NCI-H2107 treated with DMSO at 0.1 percent for 48 hours (cell line): ENCODE measurements around the gene WSCD2.

Experiments
- DNase-seq: peaks from one replicate; lab custom pipeline; 2025; ENCODE audit not compliant: unreplicated experiment; lab: John Stamatoyannopoulos, UW

Gene WSCD2

DNA sequence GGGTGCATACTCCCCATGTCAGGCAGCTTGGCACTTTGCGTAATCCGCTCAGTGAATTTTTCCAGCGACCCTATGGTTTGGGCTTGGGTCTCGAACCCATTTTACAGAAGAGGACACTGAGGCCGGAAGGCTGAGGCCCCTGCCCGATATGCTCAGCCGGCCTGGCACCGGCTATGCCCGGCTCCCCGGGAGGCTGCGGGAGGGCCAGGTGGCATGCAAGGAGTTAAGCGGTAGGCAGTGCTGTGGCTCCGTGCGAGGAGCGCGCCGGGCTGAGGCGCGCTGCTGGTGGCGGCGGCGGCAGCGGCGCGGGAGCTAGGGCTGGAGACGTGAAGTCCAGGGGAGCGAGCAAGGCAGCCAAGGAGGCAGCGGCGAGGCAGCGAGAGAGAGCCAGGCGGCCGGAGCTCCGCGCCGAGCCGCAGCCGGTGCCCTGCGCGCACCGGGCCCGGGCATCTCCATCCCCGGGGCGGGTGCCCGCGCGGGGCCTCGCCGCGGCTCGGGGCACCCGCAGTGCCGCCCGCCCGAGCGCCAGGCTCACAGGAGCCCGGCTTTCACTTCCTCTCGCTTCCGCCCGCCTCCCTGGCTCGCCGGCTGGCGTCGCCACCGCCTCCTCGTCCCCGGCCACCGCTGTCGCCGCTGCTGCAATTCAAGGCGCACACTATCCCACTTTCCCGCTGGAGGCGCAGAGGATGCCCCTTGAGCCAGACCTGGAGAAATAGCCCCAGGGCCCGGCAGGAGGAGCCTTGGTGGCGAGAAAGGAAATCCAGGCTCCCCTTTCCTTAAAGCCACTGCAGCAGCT, at the start of gene WSCD2:
Gene WSCD2 (plus strand): TSS at position 272 of the 796 bp plus-strand sequence. CDS start 66,545 bp downstream, outside the sequence.
- peak; percentile 18 for DNase-seq

DNA sequence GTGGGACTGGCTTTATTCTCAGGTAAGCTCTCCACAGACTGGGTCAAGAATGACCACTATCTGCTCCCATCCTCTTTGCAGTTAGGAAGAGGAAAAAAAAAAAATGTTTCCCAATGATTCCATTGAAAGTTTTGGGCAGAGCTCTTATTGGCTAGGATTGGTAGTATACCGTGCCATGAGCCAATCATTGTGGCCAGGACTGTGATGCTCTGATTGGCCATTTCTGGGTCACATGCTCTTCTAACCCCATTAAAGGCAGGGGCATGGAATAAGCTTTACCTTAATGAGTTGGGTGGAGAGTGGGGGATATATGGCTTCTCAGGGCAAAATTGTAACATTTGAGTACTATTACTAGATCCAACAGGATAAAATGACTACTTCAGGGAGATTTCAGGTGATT, 49.4 kb upstream of the WSCD2 start:
- DNase-seq, result no peak

DNA sequence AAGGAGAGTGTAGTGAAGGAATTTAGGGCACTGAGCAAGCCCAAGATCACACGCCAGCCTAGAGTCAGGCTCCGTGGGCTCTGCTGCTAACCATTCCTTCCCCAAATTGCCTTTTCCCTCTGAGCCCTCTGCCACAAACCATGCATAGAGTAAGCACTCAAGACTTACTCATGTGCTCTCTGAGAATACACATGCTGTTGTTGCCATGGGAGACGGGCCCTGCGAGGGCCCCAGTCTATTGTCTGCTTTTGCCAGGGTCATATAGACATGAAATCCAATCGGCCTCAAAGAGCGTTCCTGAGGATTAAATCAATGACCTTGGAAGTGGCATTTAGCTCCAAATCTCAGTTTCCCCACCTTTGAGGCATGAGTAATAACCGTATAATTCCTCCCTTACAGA, 48.7 kb upstream of the WSCD2 start:
- DNase-seq, result no peak

DNA sequence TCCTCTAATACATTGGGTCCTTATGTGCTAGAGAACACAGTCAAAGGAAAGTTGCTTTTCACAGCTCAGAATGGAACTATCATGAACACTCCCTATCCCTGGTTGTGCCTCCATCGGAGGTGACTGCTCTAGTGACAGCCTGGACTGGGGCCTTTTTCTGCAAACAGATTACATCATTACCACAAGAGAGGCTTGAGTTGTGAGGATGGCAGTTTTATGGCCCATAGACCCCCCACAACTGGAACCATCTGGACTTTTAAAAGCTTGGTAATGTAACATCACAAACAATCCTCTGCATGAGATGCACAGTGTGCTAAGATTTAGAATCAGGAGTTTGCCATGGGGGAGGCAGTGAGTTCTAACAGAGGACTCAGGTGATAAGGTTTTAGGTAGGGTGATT, 46.6 kb upstream of the WSCD2 start:
- no peak for DNase-seq

DNA sequence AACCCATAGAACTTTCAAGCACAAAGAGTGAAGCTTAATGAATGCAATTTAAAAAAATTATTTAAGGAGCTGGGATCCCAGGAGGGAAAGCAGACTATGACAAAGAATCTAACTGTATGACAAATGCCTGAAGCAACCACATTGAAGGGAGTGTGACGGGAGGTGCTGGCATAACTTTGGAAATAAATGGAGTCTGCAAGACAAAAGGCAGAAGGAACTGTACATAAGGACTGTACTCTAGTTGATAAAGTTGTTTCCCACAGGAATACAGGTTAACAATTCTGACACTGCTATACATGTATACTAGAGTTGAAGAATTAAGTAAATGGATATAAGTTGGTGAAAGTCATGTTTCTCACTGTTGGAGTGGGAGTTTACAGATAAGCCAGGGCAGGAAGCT, 41.2 kb upstream of the WSCD2 start:
- DNase-seq, result no peak

DNA sequence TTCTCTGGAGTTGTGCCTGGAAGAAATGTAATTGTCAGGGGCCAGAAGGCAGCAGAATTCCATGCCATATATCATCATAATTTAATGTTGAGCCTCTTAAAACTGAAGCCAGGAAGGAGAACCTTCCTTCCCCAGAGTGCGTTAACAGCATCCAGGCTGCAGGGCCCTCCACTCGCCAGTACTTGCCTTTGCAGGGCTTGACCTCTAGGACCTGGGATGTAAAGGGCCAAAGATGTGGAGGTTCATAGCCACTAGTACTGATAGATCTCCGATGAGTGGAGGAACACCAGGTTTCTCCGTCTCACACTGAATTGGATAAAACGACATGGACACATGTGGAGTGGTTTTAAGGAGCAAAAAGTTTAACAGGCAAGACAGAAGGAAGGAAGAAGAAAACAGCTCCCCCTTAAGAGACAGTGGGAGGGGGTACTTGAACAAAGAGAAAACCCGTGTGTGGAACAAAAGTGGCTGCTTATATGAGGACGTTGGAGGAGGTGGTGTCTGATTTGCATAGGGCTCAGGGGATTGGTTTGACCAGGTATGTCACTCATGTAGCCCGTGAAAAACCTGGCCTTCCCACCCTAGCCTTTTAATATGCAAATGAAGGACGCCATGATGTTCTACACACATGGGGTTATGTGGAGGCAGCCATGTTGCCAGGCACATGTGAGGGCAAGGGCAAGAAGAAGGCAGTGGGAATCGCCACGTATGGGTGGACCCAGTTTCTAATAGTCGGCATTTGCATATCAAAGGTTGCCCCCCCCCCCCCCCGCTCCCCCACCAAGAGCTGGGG, 38.8 kb upstream of the WSCD2 start:
- DNase-seq, result no peak

DNA sequence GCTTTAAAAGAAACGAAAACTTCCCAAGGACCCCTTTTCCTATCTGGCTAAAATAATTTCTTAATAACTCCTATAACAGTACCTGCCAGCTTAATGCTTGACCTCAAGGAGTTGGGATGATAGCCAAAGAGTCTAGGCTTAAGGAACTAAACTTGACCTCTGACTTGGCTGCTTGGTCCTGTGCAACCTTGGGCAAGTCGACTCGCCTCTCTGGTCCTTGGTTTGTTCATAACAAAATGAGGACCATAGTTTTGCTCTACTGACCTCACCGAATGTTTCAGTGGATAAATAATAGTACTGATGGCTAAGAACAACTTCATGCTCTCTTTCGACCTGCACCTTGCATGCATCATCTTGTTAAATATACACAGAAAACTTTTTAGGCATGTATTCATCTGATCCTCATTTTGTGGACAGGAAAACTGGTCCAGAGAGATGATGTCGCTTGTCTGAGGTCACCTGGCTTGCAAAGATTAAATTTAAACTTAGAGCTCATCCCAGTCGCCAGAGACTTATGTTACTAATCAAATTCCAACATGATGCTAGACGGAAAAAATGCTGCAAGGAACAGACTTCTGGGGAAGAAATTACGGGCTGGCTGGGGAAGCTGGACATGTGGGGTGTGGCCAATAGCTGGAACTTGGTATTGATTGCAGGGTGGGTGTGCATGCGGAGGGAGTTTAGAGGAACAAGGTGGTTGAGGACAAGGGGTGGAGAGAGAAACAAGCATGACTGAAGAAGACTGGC, 38.0 kb upstream of the WSCD2 start:
- no peak for DNase-seq

DNA sequence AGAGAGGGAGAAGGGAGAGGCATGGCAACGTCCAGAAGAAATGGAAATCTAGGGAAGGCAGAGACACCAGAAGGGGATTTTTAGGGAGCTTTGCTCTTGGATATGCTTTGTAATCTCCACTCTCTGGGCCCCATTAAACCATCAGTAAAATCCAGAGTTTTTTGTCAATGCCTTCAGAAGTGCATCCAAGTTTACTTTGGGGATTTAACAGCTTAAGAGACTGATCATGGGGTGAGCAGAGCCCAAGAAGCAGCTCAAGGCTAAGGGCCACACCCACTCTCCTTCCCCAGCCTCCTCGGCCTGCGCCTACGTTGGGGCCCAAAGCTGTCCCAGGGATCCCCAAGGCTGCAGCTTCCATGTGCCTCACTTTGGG, 37.4 kb upstream of the WSCD2 start:
- no peak for DNase-seq

DNA sequence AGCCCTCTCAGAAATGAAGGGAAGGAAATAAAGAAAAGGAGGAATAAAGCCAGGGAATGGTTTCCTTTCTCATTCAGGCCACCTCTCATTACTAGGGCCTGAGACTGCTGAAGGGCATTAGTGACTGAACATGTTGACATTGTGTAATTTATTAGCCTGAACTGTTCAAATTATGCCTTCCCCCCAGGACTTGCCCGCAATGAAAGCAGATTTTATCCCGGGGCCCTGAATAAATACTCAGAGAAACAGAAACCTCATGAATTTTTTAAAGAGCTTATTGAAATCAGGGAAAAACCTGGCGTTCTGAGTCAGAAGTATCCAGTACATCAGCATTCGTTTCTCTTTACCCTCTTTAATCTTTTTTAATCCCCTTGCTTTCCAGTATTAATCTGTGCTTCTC, 35.9 kb upstream of the WSCD2 start:
- DNase-seq, result no peak

DNA sequence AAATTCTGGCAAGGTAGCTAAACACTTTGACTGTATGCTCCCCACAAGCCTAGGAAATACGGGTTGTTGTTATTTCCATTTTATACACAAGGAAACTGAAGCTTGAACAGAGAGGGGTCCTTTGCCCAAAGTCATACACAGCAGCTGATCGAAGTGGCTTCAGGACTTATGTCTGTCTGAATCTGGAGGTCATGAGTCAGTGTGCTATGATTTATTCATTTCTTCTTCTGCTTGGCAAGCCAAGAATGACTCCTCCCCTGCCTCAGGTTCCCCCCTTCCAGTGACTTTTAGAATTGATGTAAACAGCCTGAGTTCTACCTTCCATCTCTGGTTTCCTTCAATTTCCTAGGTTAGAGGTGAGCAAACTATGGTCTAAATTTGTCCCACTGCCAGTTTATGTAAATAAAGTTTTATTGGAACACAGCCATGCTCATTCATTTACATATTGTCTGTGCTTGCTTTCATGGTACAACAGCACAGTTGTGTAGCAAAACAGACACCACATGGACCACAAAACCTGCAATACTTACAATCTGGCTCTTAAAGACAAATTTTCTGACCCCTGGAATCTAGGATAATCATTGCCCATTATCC, 34.9 kb upstream of the WSCD2 start:
- no peak for DNase-seq

DNA sequence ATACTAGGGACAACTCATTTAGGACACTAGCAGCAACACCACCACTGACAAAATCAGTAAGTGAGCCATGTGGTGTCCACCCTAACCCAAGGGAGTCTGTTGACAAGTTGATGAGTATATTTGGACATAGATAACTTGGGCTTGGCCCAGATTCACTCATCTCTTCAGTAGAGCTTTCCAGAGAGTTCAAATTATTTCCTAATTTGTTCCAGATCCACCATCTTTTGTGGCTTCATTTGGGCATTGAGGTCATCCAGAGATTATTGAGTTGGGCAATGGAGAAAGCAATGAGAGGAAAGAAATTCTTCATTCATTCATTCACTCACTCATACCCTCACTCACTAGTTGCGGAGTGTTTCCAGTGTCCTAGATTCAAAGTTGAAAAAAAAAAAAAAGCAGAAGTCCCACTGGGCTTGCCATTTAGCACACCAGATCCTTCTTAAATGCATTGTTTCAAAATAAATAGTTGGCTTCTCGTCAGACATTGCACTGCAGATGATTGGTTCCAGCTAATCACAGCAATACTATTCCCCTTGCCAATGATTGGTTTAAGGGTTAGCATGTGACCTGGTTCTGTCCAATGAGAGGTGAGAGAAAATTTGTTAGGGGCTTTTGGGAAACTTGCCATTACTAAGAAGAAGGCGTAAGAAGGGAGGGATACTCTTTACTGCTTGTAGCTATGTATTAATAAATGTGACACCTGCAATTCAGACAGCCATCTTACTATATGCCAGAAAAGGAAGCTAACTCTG, 31.8 kb upstream of the WSCD2 start:
- DNase-seq, result no peak

DNA sequence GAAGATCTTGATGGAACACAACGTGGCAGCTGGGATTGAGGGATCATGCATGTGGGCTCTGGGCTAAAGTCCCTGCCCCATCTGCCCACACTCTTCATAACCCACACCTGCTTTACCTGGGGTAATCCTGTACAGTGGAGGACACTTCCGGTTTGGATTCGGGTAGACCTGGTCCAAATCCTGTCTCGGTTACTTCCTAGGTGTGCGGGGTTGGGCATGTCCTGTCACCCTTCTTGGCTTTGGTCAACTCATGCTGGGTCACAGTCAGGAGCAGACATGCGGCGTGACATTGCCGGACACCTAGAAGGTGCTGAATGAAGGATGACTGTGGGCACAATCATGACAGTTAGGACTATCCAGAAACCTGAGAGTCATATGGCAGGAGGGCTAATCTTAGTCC, 30.7 kb upstream of the WSCD2 start:
- DNase-seq, result no peak

DNA sequence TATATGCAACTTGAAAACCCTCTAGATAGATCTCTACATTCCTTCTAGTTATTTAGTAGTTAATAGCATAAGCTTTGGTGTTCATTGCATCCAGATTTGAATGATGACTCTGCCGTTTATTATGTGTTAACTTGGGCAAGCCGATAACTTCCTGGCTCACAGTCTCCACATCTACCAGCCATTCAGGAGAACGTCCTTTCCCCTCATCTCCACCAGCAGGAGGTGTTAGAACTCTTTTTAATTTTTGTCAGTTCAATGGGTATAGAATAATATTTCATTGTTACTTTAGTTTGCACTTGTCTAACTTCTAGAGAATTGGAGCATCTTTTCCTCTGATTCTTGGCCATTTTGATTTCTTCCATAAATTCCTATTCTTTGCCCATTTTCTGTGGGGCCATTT, 30.0 kb upstream of the WSCD2 start:
- DNase-seq, result no peak

DNA sequence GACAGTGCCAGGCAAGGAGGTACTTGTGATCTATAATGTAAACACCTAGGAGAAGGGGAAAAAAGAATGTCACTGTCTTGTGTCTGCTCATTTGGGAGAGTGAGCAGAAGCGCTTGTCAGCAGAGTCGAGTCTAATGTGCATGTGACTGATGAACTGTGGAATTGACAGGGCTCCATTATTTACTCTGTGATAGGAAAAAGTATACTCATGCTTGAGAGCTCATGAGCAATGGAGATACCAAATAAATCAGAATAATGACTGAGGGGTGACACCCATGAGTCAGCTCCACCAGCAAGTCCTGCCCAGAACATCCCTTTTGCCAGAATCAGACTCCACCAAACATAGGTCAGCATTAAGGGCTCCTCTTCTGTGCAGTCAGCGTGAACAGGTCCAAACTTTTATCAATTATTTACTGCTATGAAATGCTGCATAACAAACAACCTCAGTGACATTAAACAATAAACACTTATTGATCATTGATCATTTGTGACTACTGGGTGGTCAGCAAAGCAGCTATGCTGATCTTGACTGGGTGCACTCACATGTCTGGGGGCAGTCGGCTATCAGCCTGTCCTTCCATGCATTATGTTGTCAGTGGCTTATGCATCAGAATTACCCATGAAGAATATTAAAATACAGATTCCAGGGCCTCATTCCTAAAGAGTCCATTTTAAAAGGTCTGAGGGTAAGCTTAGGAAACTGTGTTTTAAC, 29.2 kb upstream of the WSCD2 start:
- no peak for DNase-seq

DNA sequence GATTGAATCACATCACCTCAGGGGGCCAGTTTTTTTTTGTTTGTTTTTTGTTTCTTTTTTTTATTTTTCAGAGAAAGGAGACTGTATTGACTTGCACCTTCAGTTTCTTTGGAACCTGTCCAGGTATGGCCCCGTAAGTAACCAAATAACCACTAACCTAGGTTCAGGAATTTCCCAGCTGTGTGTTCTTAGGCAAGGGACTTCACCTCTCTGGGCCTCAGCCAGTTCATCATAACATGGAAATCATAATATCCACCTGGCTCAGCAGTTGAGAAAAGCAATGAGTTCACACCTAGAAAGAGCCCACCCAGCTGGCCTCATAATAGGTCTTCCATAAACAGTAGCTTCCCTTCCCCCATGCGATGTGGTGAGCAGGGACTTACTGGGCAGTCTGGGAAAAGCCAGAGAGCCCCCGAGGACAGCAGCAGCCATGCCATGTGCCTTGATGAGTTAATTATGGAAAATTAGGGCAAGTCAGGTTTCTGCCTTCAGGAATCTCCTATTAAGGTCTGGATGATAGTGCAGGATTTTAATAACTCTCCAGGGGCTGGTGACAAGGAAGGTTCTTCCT, 27.4 kb upstream of the WSCD2 start:
- no peak for DNase-seq

DNA sequence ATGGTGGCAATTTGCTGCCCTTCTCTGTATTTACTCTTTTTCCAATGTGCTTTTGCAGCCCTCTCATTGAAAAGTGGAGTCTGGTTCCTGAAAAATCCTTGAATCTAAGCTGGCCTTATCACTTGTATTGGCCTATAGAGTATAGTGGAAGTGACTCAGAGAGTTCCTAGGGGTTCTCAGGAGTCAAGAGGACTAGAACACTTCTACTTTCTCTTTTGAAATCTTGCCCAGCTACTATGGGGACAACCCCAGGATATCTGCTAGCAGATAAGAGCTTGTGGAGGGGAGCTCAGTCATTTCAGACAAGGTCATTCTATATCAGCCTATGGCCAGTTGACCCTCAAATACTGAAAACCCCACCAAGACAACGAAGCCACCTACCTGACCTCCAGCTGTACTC, 26.7 kb upstream of the WSCD2 start:
- no peak for DNase-seq

DNA sequence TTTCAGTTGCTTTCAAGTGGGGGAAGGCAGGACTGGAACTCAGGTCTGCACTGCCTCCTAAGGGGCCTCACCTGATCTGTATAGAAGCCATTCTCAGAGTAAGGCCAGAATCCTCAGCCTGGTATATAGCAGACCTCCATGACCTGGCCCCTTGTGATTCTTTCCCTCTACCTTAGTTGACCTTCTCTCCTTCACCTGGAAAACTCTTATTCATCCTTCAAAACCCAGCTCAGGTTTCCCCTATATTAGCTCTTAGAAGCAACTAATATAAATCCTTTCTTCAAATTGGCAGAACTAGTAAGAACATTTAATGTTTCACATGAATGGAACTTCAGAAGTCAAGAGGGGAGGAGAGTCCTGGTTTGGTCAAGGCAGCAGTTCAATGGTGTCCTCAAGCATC, 26.0 kb upstream of the WSCD2 start:
- DNase-seq, result no peak

DNA sequence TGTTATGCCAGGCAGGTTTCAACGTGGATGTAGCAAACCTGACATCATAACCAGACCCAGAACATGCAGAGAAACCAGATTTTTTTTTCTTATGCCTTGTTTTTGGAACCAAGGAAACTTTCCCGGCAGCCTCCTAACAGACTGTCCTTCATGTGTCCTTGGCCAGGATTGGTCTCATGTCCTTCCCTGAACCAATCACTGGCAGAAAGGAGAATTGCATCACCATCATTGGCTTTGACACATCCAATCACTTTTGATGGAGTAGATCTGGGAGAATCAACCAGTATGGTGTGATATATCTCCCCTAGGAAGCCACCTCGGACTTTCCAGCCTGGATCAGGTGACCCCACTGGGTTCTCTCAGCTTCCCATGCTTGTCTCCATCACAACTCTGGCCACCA, 25.6 kb upstream of the WSCD2 start:
- no peak for DNase-seq

DNA sequence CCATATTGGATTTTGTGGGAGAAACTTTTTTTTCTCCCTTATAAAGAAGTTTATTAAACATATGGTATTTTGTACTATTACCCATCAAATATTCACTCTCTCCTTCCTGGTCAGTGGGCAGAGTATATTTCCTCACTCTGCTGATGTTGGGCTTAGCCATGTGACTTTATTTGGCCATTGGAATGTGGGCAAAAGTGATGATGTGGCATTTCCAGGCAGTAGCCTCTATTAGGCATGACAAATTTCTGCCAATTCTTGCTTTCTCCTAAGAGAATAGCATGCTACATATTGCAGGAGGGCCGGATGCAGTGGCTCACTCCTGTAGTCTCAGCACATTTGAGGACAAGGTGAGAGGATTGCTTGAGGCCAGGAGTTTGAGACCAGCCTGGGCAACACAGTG, 24.4 kb upstream of the WSCD2 start:
- DNase-seq, result no peak

DNA sequence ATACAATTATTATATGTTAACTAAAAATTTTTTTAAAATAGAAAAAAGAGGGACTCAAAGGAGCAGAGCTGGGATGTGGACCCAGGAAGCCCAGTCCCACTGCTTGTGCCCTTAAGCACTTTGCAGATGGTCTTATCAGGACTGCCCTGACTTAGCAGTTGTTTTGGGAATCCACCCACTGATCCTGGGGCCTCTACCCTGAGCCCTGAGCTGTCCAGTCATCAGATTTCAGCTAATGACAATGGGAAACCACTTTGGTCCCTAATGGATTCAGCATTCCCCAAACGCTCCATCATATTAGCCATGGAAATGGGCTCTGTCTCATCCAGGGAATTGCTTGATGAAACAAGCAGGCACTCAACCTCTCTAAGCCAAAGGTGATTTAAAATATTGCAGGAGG, 22.5 kb upstream of the WSCD2 start:
- DNase-seq, result no peak
